Stimulated activated naive CD8-positive, alpha-beta T cell treated with anti-CD3 and anti-CD28 coated beads, Interleukin-15, amount 100 ng/mL, for 72 hours (primary cell): Measurements from ENCODE around the gene CLIC4.
A peak's percentile ranks its signal among the peaks of the same experiment; 100 is the strongest.
"Not testable (repeated sequence)": the region's sequence is repeated elsewhere in the genome, so short reads cannot be mapped to it uniquely, and the experiment has no call there.

ENCODE experiments used
- ATAC-seq: fragments of 150-1000 bp; cut with Tn5 transposase; 2 replicates; pipeline ENCODE4 v1.10.0; 2021; ENCODE audit warnings: mild to moderate bottlenecking, moderate library complexity
- DNase-seq, 2 donors: peaks; one replicate each; pipeline ENCODE4 v3.0.0; 2021 to 2022
- H3K27ac Mint-ChIP-seq, 2 donors: one replicate each; pipeline ENCODE4 v1.8.0; 2022; ENCODE audit warnings: mild to moderate bottlenecking in 2 of 2, mixed read lengths in 2 of 2, moderate library complexity in 2 of 2
- H3K27me3 Mint-ChIP-seq: one replicate; pipeline ENCODE4 v1.8.0; 2022; ENCODE audit warnings: mixed read lengths
- H3K4me1 Mint-ChIP-seq: one replicate; pipeline ENCODE4 v1.8.0; 2022; ENCODE audit warnings: mild to moderate bottlenecking, mixed read lengths
- H3K4me3 Mint-ChIP-seq, 2 donors: one replicate each; pipeline ENCODE4 v1.8.0; 2022; ENCODE audit warnings: mild to moderate bottlenecking in 2 of 2, mixed read lengths in 2 of 2, moderate library complexity in 1 of 2
- H3K9me3 Mint-ChIP-seq, 2 donors: one replicate each; pipeline ENCODE4 v1.8.0; 2022; ENCODE audit warnings: mixed read lengths in 2 of 2

Gene CLIC4

GRCh38 chr1:24744911-24745710 is at the start of gene CLIC4:
TSS of gene CLIC4 (plus strand) at chr1:24745447. CDS start at chr1:24745554, 107 bp downstream.
- Mint-ChIP-seq H3K27me3 (peaks cover 20% of the 10 kb centered on the region), H3K27ac (peak within 1 kb of the TSS; percentile 94 to 95), H3K9me3 (no peaks in the 10 kb centered on the region), H3K4me3 (peak within 1 kb of the TSS; percentile 84 to 90), H3K4me1 (peaks cover 63% of the 10 kb centered on the region)
- DNase-seq (peak; percentile 100), ATAC-seq (peak; percentile 92)

GRCh38 chr1:24696041-24696755 is 49.0 kb upstream of the CLIC4 start:
- DNase-seq (no peak), ATAC-seq (no peak)
- H3K9me3 Mint-ChIP-seq: no peaks in the 10 kb centered on the region
- peaks cover 8% of the 10 kb centered on the region for H3K27me3 Mint-ChIP-seq
- no peak overlapping the region for H3K27ac Mint-ChIP-seq
- peaks cover 5% of the 10 kb centered on the region for H3K4me1 Mint-ChIP-seq
- H3K4me3 Mint-ChIP-seq: no peak overlapping the region

- Mint-ChIP-seq H3K4me3 (no peak overlapping the region), H3K9me3 (no peaks in the 10 kb centered on the region), H3K27ac (no peak overlapping the region), H3K4me1 (peaks cover 5% of the 10 kb centered on the region), H3K27me3 (peaks cover 8% of the 10 kb centered on the region)
- ATAC-seq: no peak
- DNase-seq: no peak
Observed at GRCh38 chr1:24696756-24697330, 48.4 kb upstream of the CLIC4 start.

GRCh38 chr1:24697453-24698001 is 47.7 kb upstream of the CLIC4 start:
- not testable (repeated sequence) for H3K4me3 Mint-ChIP-seq, H3K27me3 Mint-ChIP-seq, DNase-seq, H3K4me1 Mint-ChIP-seq, H3K9me3 Mint-ChIP-seq, H3K27ac Mint-ChIP-seq, ATAC-seq

- not testable (repeated sequence) for H3K4me3 Mint-ChIP-seq, ATAC-seq, H3K27ac Mint-ChIP-seq, H3K4me1 Mint-ChIP-seq, H3K9me3 Mint-ChIP-seq, DNase-seq, H3K27me3 Mint-ChIP-seq
Observed at GRCh38 chr1:24698326-24698725, 46.9 kb upstream of the CLIC4 start.

- no peak overlapping the region for H3K4me3 Mint-ChIP-seq
- peaks cover 5% of the 10 kb centered on the region for H3K4me1 Mint-ChIP-seq
- no peak for DNase-seq
- no peak for ATAC-seq
- no peak overlapping the region for H3K27ac Mint-ChIP-seq
- no peaks in the 10 kb centered on the region for H3K27me3 Mint-ChIP-seq
- no peaks in the 10 kb centered on the region for H3K9me3 Mint-ChIP-seq
Observed at GRCh38 chr1:24699628-24700027, 45.6 kb upstream of the CLIC4 start.

GRCh38 chr1:24702511-24703293 is 42.5 kb upstream of the CLIC4 start:
- H3K9me3 Mint-ChIP-seq: no peaks in the 10 kb centered on the region
- ATAC-seq: no peak
- H3K27ac Mint-ChIP-seq: peak overlapping the region in 1 of 2 donors; percentile 12
- H3K4me1 Mint-ChIP-seq: peaks cover 10% of the 10 kb centered on the region
- no peaks in the 10 kb centered on the region for H3K27me3 Mint-ChIP-seq
- DNase-seq: no peak
- H3K4me3 Mint-ChIP-seq: no peak overlapping the region

GRCh38 chr1:24704411-24705259 is 40.6 kb upstream of the CLIC4 start:
- ATAC-seq: no peak
- DNase-seq: no peak
- Mint-ChIP-seq H3K27me3 (no peaks in the 10 kb centered on the region), H3K9me3 (no peaks in the 10 kb centered on the region), H3K27ac (no peak overlapping the region), H3K4me3 (peak overlapping the region in 1 of 2 donors; percentile 8), H3K4me1 (peaks cover 10% of the 10 kb centered on the region)

- H3K27me3 Mint-ChIP-seq: no peaks in the 10 kb centered on the region
- no peaks in the 10 kb centered on the region for H3K9me3 Mint-ChIP-seq
- H3K27ac Mint-ChIP-seq: no peak overlapping the region
- ATAC-seq (peak; percentile 88), DNase-seq (peak; percentile 21 to 46)
- H3K4me1 Mint-ChIP-seq: peaks cover 10% of the 10 kb centered on the region
- H3K4me3 Mint-ChIP-seq: peak overlapping the region in 1 of 2 donors; percentile 8
Observed at GRCh38 chr1:24705260-24706073, 39.8 kb upstream of the CLIC4 start.

- H3K27me3 Mint-ChIP-seq, ATAC-seq, H3K9me3 Mint-ChIP-seq, H3K4me3 Mint-ChIP-seq, H3K27ac Mint-ChIP-seq, DNase-seq: not testable (repeated sequence)
- peaks cover 10% of the 10 kb centered on the region for H3K4me1 Mint-ChIP-seq
Observed at GRCh38 chr1:24706074-24706389, 39.2 kb upstream of the CLIC4 start.

- ATAC-seq (no peak), DNase-seq (no peak)
- Mint-ChIP-seq H3K27ac (no peak overlapping the region), H3K4me1 (peaks cover 10% of the 10 kb centered on the region), H3K27me3 (no peaks in the 10 kb centered on the region), H3K4me3 (no peak overlapping the region), H3K9me3 (no peaks in the 10 kb centered on the region)
Observed at GRCh38 chr1:24707687-24708086, 37.6 kb upstream of the CLIC4 start.

GRCh38 chr1:24708938-24709337 is 36.3 kb upstream of the CLIC4 start:
- H3K27me3 Mint-ChIP-seq: no peaks in the 10 kb centered on the region
- H3K4me1 Mint-ChIP-seq: peaks cover 10% of the 10 kb centered on the region
- no peak overlapping the region for H3K27ac Mint-ChIP-seq
- no peak overlapping the region for H3K4me3 Mint-ChIP-seq
- ATAC-seq (no peak), DNase-seq (no peak)
- H3K9me3 Mint-ChIP-seq: no peaks in the 10 kb centered on the region

- H3K27ac Mint-ChIP-seq: no peak overlapping the region
- no peaks in the 10 kb centered on the region for H3K9me3 Mint-ChIP-seq
- ATAC-seq: no peak
- DNase-seq: no peak
- H3K4me1 Mint-ChIP-seq: peaks cover 14% of the 10 kb centered on the region
- H3K4me3 Mint-ChIP-seq: no peak overlapping the region
- no peaks in the 10 kb centered on the region for H3K27me3 Mint-ChIP-seq
Observed at GRCh38 chr1:24709791-24710441, 35.3 kb upstream of the CLIC4 start.
